Mesenchymal stem cell (in vitro differentiated cells and primary cell): Measurements from ENCODE around the gene SUGCT.
A peak's percentile ranks its signal among the peaks of the same experiment; 100 is the strongest.

ENCODE experiments used
- DNase-seq: peaks from one replicate; pipeline ENCODE4 v3.0.0-alpha.2; 2013
- H2AFZ ChIP-seq: one replicate; pipeline ENCODE4 v1.6.1; 2013; ENCODE audit warnings: low read depth, mild to moderate bottlenecking, control low read depth, inconsistent platforms, low read length, moderate library complexity
- H2AK5ac ChIP-seq: 2 replicates; pipeline ENCODE4 v1.6.1; 2013; ENCODE audit warnings: low read length, moderate library complexity, mild to moderate bottlenecking, inconsistent platforms; ENCODE audit not compliant: severe bottlenecking
- H2BK120ac ChIP-seq: one replicate; pipeline ENCODE4 v1.6.1; 2013; ENCODE audit warnings: low read depth, mild to moderate bottlenecking, inconsistent platforms, low read length, moderate library complexity
- H2BK12ac ChIP-seq, 2 experiments: one replicate each; pipeline ENCODE4 v1.6.1; 2013; ENCODE audit warnings: inconsistent platforms in 2 of 2, low read length in 2 of 2, mild to moderate bottlenecking in 2 of 2, moderate library complexity in 2 of 2, control low read depth in 1 of 2
- H2BK15ac ChIP-seq: one replicate; pipeline ENCODE4 v1.6.1; 2013; ENCODE audit warnings: mild to moderate bottlenecking, low read depth, inconsistent platforms; ENCODE audit not compliant: poor library complexity, severe bottlenecking
- H2BK5ac ChIP-seq: 2 replicates; pipeline ENCODE4 v1.6.1; 2013; ENCODE audit warnings: low read depth, mild to moderate bottlenecking, low read length, control low read depth, inconsistent platforms; ENCODE audit not compliant: poor library complexity, severe bottlenecking
- H3K14ac ChIP-seq, 2 experiments: one replicate each; pipeline ENCODE4 v1.6.1; 2013; ENCODE audit warnings: inconsistent platforms in 2 of 2, low read length in 2 of 2, control low read depth in 1 of 2, mild to moderate bottlenecking in 1 of 2, moderate library complexity in 1 of 2
- H3K18ac ChIP-seq, 2 experiments: one replicate each; pipeline ENCODE4 v1.6.1; 2013; ENCODE audit warnings: inconsistent platforms in 2 of 2, low read length in 2 of 2, control low read depth in 1 of 2, low read depth in 1 of 2, mild to moderate bottlenecking in 1 of 2
- H3K23ac ChIP-seq, 2 experiments: one replicate each; pipeline ENCODE4 v1.6.1; 2013; ENCODE audit warnings: inconsistent platforms in 2 of 2, low read length in 2 of 2, mild to moderate bottlenecking in 2 of 2, moderate library complexity in 2 of 2, control low read depth in 1 of 2
- H3K27ac ChIP-seq: 2 replicates; pipeline ENCODE4 v1.5.1; 2013; ENCODE audit warnings: mild to moderate bottlenecking, moderate library complexity, low read length, control low read depth, inconsistent platforms; ENCODE audit not compliant: poor library complexity, severe bottlenecking
- H3K27me3 ChIP-seq, 2 experiments: 2 replicates each; pipeline versions ENCODE4 v1.6.1 to v1.7.0; 2013; ENCODE audit warnings: low read length in 2 of 2, mild to moderate bottlenecking in 2 of 2, moderate library complexity in 2 of 2, control low read depth in 1 of 2, inconsistent platforms in 1 of 2; ENCODE audit not compliant: control insufficient read depth in 1 of 2, insufficient read depth in 1 of 2
- H3K36me3 ChIP-seq, 2 experiments: 2 replicates each; pipeline versions ENCODE4 v1.6.1 to v1.7.0; 2013; ENCODE audit warnings: low read length in 2 of 2, control low read depth in 1 of 2, inconsistent platforms in 1 of 2, low read depth in 1 of 2, mild to moderate bottlenecking in 1 of 2; ENCODE audit not compliant: insufficient read depth in 2 of 2, control insufficient read depth in 1 of 2
- H3K4ac ChIP-seq, 2 experiments: one replicate each; pipeline ENCODE4 v1.6.1; 2013; ENCODE audit warnings: inconsistent platforms in 2 of 2, low read length in 2 of 2, mild to moderate bottlenecking in 2 of 2, moderate library complexity in 2 of 2, control low read depth in 1 of 2, low read depth in 1 of 2
- H3K4me1 ChIP-seq: 2 replicates; pipeline ENCODE4 v1.6.1; 2013; ENCODE audit warnings: low read depth, low read length, control low read depth; ENCODE audit not compliant: control insufficient read depth, insufficient read depth
- H3K4me2 ChIP-seq: 2 replicates; pipeline ENCODE4 v1.6.1; 2013; ENCODE audit warnings: low read length, mild to moderate bottlenecking, inconsistent platforms; ENCODE audit not compliant: poor library complexity, severe bottlenecking
- H3K4me3 ChIP-seq, 2 experiments: 2 replicates each; pipeline versions ENCODE4 v1.5.1 to v1.7.0; 2013; ENCODE audit warnings: low read length in 2 of 2, mild to moderate bottlenecking in 2 of 2, control low read depth in 1 of 2, low read depth in 1 of 2; ENCODE audit not compliant: insufficient read depth in 1 of 2
- H3K79me1 ChIP-seq: replicated peaks from 2 replicates; pipeline ENCODE4 v1.6.1; 2013; ENCODE audit warnings: mild to moderate bottlenecking, control low read depth, low read length, inconsistent platforms; ENCODE audit not compliant: poor library complexity, severe bottlenecking
- H3K9ac ChIP-seq: 2 replicates; pipeline ENCODE4 v1.7.0; 2013; ENCODE audit warnings: mild to moderate bottlenecking, low read length, moderate library complexity
- H3K9me3 ChIP-seq: 2 replicates; pipeline ENCODE4 v1.7.0; 2013; ENCODE audit warnings: mild to moderate bottlenecking, low read length; ENCODE audit not compliant: control insufficient read depth
- H4K8ac ChIP-seq: one replicate; pipeline ENCODE4 v1.6.1; 2013; ENCODE audit warnings: inconsistent platforms, mild to moderate bottlenecking, low read length, moderate library complexity
- H4K91ac ChIP-seq: one replicate; pipeline ENCODE4 v1.6.1; 2013; ENCODE audit warnings: mild to moderate bottlenecking, low read length, inconsistent platforms
- WGBS: methylation state at CpG from one replicate; pipeline ENCODE4 v1.1.7; 2013; ENCODE audit warnings: mixed read lengths; 5-methylcytosine and 5-hydroxymethylcytosine counted together

Gene SUGCT

GRCh38 chr7:40784176-40784575 lies 649.4 kb downstream of the SUGCT start:
- H3K18ac ChIP-seq, result no peak overlapping the region

GRCh38 chr7:40786909-40787308 lies 652.1 kb downstream of the SUGCT start:
- Histone ChIP-seq H4K91ac (no peak overlapping the region), H3K4me2 (no peak overlapping the region), H3K36me3 (no peaks in the 10 kb centered on the region), H3K27ac (no peak overlapping the region), H3K23ac (no peak overlapping the region), H3K4me3 (no peak overlapping the region), H2BK15ac (no peak overlapping the region), H4K8ac (no peak overlapping the region), H2AFZ (no peak overlapping the region), H3K18ac (no peak overlapping the region), H3K9me3 (no peaks in the 10 kb centered on the region), H3K9ac (no peak overlapping the region), H3K4ac (no peak overlapping the region), H3K14ac (no peak overlapping the region), H3K27me3 (no peaks in the 10 kb centered on the region), H3K4me1 (no peaks in the 10 kb centered on the region), H2BK5ac (no peak overlapping the region), H2BK12ac (no peak overlapping the region), H2BK120ac (no peak overlapping the region), H2AK5ac (no peak overlapping the region), H3K79me1 (no peaks in the 10 kb centered on the region)
- WGBS, result no CpG with 5 or more reads among the region's 1 CpG
- DNase-seq, result no peak

More at GRCh38 chr7:40784176-40784575, 649.4 kb downstream of the SUGCT start:
- Histone ChIP-seq H3K4me3 (no peak overlapping the region), H3K4me2 (no peak overlapping the region), H4K91ac (no peak overlapping the region), H3K27me3 (no peaks in the 10 kb centered on the region), H3K23ac (no peak overlapping the region), H3K14ac (no peak overlapping the region), H2BK120ac (no peak overlapping the region), H3K36me3 (no peaks in the 10 kb centered on the region), H2BK15ac (no peak overlapping the region), H2BK5ac (no peak overlapping the region), H3K27ac (no peak overlapping the region), H4K8ac (no peak overlapping the region), H3K9me3 (no peaks in the 10 kb centered on the region), H3K79me1 (no peaks in the 10 kb centered on the region), H3K4ac (no peak overlapping the region), H3K4me1 (no peaks in the 10 kb centered on the region), H2BK12ac (no peak overlapping the region), H2AK5ac (no peak overlapping the region), H3K9ac (no peak overlapping the region), H2AFZ (no peak overlapping the region)
- DNase-seq, result peak; percentile 37
- 0% methylated on average over 1 of the region's 2 CpGs for WGBS

GRCh38 chr7:40793132-40793531 lies 658.3 kb downstream of the SUGCT start:
- H3K36me3 ChIP-seq, result no peaks in the 10 kb centered on the region
- no peak overlapping the region for H3K4me2 ChIP-seq
- no peaks in the 10 kb centered on the region for H3K4me1 ChIP-seq
- H2BK5ac ChIP-seq, result no peak overlapping the region
- H2BK120ac ChIP-seq, result no peak overlapping the region
- no peaks in the 10 kb centered on the region for H3K79me1 ChIP-seq
- H3K27me3 ChIP-seq, result no peaks in the 10 kb centered on the region
- H3K4me3 ChIP-seq, result no peak overlapping the region
- H2BK12ac ChIP-seq, result no peak overlapping the region
- no peak overlapping the region for H4K91ac ChIP-seq
- no peak overlapping the region for H3K9ac ChIP-seq
- H3K27ac ChIP-seq, result no peak overlapping the region
- no peak overlapping the region for H3K14ac ChIP-seq
- no peak for DNase-seq
- no peak overlapping the region for H2BK15ac ChIP-seq
- H3K18ac ChIP-seq, result no peak overlapping the region
- H3K23ac ChIP-seq, result no peak overlapping the region
- WGBS, result no CpG with 5 or more reads among the region's 3 CpGs
- H2AK5ac ChIP-seq, result no peak overlapping the region
- no peak overlapping the region for H4K8ac ChIP-seq
- no peak overlapping the region for H2AFZ ChIP-seq
- no peaks in the 10 kb centered on the region for H3K9me3 ChIP-seq
- no peak overlapping the region for H3K4ac ChIP-seq

- Histone ChIP-seq H4K8ac (no peak overlapping the region), H3K27me3 (no peaks in the 10 kb centered on the region), H3K4me3 (no peak overlapping the region), H2BK12ac (no peak overlapping the region), H2AK5ac (no peak overlapping the region), H3K14ac (no peak overlapping the region), H3K9ac (no peak overlapping the region), H3K4me1 (no peaks in the 10 kb centered on the region), H3K27ac (no peak overlapping the region), H2AFZ (no peak overlapping the region), H2BK5ac (no peak overlapping the region), H3K23ac (no peak overlapping the region), H2BK15ac (no peak overlapping the region), H4K91ac (no peak overlapping the region), H3K36me3 (no peaks in the 10 kb centered on the region), H3K4ac (no peak overlapping the region), H3K9me3 (no peaks in the 10 kb centered on the region), H3K79me1 (no peaks in the 10 kb centered on the region), H3K18ac (no peak overlapping the region), H3K4me2 (no peak overlapping the region), H2BK120ac (no peak overlapping the region)
- 100% methylated on average over 1 of the region's 1 CpG for WGBS
- no peak for DNase-seq
Measured at GRCh38 chr7:40795607-40796006, 660.8 kb downstream of the SUGCT start.
